ENCODE results near the gene TP73.

The TP73 gene

GRCh38 chr1:3623441-3624199 is 28.7 kb upstream of the TP73 start:
- TF ChIP-seq, protein P1, sequence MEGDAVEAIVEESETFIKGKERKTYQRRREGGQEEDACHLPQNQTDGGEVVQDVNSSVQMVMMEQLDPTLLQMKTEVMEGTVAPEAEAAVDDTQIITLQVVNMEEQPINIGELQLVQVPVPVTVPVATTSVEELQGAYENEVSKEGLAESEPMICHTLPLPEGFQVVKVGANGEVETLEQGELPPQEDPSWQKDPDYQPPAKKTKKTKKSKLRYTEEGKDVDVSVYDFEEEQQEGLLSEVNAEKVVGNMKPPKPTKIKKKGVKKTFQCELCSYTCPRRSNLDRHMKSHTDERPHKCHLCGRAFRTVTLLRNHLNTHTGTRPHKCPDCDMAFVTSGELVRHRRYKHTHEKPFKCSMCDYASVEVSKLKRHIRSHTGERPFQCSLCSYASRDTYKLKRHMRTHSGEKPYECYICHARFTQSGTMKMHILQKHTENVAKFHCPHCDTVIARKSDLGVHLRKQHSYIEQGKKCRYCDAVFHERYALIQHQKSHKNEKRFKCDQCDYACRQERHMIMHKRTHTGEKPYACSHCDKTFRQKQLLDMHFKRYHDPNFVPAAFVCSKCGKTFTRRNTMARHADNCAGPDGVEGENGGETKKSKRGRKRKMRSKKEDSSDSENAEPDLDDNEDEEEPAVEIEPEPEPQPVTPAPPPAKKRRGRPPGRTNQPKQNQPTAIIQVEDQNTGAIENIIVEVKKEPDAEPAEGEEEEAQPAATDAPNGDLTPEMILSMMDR (conservative IDR thresholded peaks at IDR 0.05; ENCODE audit: low read depth, low read length): no peak
- H3K4me2 ChIP-seq: peak overlapping the region; percentile 63
- H2AFZ ChIP-seq (ENCODE audit: low read depth): peak overlapping the region; percentile 100
- no peaks in the 10 kb centered on the region for H4K20me1 ChIP-seq (ENCODE audit: insufficient read depth)
- H3K4me1 ChIP-seq (ENCODE audit: low read depth, poor library complexity, severe bottlenecking): peaks cover 7% of the 10 kb centered on the region
- no peaks in the 10 kb centered on the region for H3K36me3 ChIP-seq (ENCODE audit: insufficient read depth)
- H3K27ac ChIP-seq: no peak overlapping the region
- H3K4me3 ChIP-seq (IDR thresholded peaks at IDR 0.05; ENCODE audit: insufficient read depth, low read depth, low read length): peak overlapping the region; percentile 68
- H3K9ac ChIP-seq: no peak overlapping the region
- no peaks in the 10 kb centered on the region for H3K79me2 ChIP-seq (ENCODE audit: insufficient read depth, low read depth)
- peaks cover 18% of the 10 kb centered on the region for H3K27me3 ChIP-seq (ENCODE audit: insufficient read depth, low read depth)

- no peaks in the 10 kb centered on the region for H3K36me3 ChIP-seq (ENCODE audit: insufficient read depth)
- TF ChIP-seq, protein P1 (conservative IDR thresholded peaks at IDR 0.05; ENCODE audit: low read depth, low read length): no peak
- no peak within 1 kb of the TSS for H3K27ac ChIP-seq
- H3K4me2 ChIP-seq: peak within 1 kb of the TSS; percentile 76
- H2AFZ ChIP-seq (ENCODE audit: low read depth): peak within 1 kb of the TSS; percentile 100
- peak within 1 kb of the TSS; percentile 68 for H3K4me3 ChIP-seq (IDR thresholded peaks at IDR 0.05; ENCODE audit: insufficient read depth, low read depth, low read length)
- peaks cover 12% of the 10 kb centered on the region for H3K27me3 ChIP-seq (ENCODE audit: insufficient read depth, low read depth)
- peaks cover 7% of the 10 kb centered on the region for H3K4me1 ChIP-seq (ENCODE audit: low read depth, poor library complexity, severe bottlenecking)
- no peak within 1 kb of the TSS; the same call in 1 of the 2 replicates for H3K9ac ChIP-seq
- H4K20me1 ChIP-seq (ENCODE audit: insufficient read depth): no peaks in the 10 kb centered on the region
- H3K79me2 ChIP-seq (ENCODE audit: insufficient read depth, low read depth): no peaks in the 10 kb centered on the region
Observed at GRCh38 chr1:3624200-3625136, 27.8 kb upstream of the TP73 start, which contains the start of gene TPRG1L. Gene TPRG1L (plus strand): TSS chr1:3625015. CDS start chr1:3625073, 58 bp downstream.

GRCh38 chr1:3625151-3625907 is 27.0 kb upstream of the TP73 start:
- H2AFZ ChIP-seq (ENCODE audit: low read depth): no peak overlapping the region; the same call in 1 of the 2 replicates
- no peak overlapping the region for H3K27ac ChIP-seq

More at GRCh38 chr1:3625151-3625907, 27.0 kb upstream of the TP73 start:
- Histone ChIP-seq H3K9ac (no peak overlapping the region), H3K27me3 (ENCODE audit: insufficient read depth, low read depth) (peaks cover 7% of the 10 kb centered on the region), H4K20me1 (ENCODE audit: insufficient read depth) (no peaks in the 10 kb centered on the region), H3K79me2 (ENCODE audit: insufficient read depth, low read depth) (no peaks in the 10 kb centered on the region), H3K4me3 (IDR thresholded peaks at IDR 0.05; ENCODE audit: insufficient read depth, low read depth, low read length) (peak overlapping the region; percentile 3), H3K4me1 (ENCODE audit: low read depth, poor library complexity, severe bottlenecking) (peaks cover 7% of the 10 kb centered on the region), H3K4me2 (peak overlapping the region; percentile 76), H3K36me3 (ENCODE audit: insufficient read depth) (no peaks in the 10 kb centered on the region)
- TF ChIP-seq, protein P1 (conservative IDR thresholded peaks at IDR 0.05; ENCODE audit: low read depth, low read length): no peak

Data from KMS-11 (cell line).